GM21576 (cell line): ENCODE data around the gene TNPO3.
"Not testable (repeated sequence)": the region's sequence is repeated elsewhere in the genome, so short reads cannot be mapped to it uniquely, and the experiment has no call there.

Source experiments
- ATAC-seq: cut with Tn5 transposase; IDR thresholded peaks from one replicate; pipeline ENCODE4 v1.9.1; 2021; ENCODE audit warnings: mild to moderate bottlenecking, moderate library complexity; ENCODE audit not compliant: unreplicated experiment

Gene TNPO3

GRCh38 chr7:128924707-128925588 is 130.0 kb downstream of the TNPO3 start:
- ATAC-seq = no peak

DNA sequence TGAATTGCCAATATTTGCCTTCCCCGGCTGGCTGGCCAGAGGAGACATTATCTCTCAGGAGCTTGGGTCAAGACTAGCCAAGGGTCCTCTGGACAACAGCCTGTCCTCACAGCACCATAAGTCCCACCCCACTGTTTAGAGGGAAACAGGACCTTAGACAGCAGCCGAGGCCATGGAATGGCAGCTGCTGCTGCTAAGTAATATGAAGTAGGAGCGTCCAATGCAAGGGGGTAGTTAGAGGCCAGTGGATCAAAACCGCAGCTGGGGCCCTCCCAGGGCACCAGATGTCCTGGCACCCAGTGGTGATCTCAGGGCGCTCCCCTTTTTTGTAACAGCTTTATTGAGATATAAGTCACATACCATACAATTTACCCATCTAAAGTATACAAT is 131.5 kb downstream of the TNPO3 start:
- ATAC-seq = no peak

GRCh38 chr7:128922496-128923410 is 132.2 kb downstream of the TNPO3 start:
- ATAC-seq = no peak

- ATAC-seq = no peak
Measured at GRCh38 chr7:128921866-128922440, 133.0 kb downstream of the TNPO3 start.

DNA sequence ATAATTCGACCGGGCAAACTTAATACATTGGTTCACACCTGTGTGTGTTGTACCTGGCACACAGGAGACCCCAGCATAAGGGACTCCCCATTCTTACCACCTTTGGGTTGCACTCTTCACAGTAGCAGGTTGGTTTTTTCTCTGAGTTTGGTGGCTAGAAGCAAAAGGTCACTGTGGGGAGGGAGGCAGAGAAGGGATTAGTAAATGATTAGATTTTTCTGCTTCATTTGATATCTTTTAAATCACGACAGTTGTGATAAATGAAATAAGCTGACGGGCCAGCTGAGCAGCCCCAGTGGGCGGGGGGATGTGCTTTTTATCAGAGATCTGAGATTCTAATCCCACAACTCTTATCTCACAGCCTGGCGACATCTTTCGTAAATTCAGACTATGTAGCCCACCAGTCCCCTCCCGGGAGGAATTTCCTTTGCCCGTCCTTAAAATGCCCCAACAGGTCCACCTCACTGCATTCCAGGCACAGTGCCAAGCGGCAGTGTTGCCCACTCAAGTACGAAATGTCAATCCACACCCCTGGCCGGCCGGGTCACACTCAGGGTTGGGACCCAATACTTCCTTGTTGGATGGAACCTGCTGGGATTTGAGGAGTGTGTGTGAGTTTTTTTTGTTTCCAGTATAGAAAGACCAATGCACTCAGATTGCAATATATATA is 133.9 kb downstream of the TNPO3 start:
- no peak for ATAC-seq

- no peak for ATAC-seq
Measured at GRCh38 chr7:128919881-128920799, 134.8 kb downstream of the TNPO3 start.

GRCh38 chr7:128919241-128919640 is 135.7 kb downstream of the TNPO3 start:
- no peak for ATAC-seq

- no peak for ATAC-seq
Measured at GRCh38 chr7:128918016-128918665, 136.8 kb downstream of the TNPO3 start.

- no peak for ATAC-seq
Measured at GRCh38 chr7:128917122-128917521, 137.8 kb downstream of the TNPO3 start.

DNA sequence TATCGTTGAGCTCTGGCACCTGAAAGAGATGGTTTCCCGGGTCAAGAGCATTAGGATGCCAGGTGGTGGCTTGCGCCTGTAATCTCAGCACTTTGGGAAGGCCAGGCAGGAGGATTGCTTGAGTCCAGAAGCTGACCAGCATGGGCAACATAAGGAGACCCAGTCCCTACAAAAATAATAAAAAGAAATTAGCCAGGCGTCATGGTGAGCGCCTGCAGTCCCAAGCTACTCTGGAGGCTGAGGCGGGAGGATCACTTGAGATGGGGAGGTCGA is 138.3 kb downstream of the TNPO3 start:
- ATAC-seq = no peak

- ATAC-seq = no peak
Measured at GRCh38 chr7:128915841-128916642, 138.9 kb downstream of the TNPO3 start.

GRCh38 chr7:128915271-128915819 is 139.6 kb downstream of the TNPO3 start:
- ATAC-seq = no peak

- ATAC-seq = peak; percentile 42
Measured at GRCh38 chr7:128914566-128915151, 140.3 kb downstream of the TNPO3 start.

GRCh38 chr7:128913870-128914565 is 140.9 kb downstream of the TNPO3 start:
- no peak for ATAC-seq

DNA sequence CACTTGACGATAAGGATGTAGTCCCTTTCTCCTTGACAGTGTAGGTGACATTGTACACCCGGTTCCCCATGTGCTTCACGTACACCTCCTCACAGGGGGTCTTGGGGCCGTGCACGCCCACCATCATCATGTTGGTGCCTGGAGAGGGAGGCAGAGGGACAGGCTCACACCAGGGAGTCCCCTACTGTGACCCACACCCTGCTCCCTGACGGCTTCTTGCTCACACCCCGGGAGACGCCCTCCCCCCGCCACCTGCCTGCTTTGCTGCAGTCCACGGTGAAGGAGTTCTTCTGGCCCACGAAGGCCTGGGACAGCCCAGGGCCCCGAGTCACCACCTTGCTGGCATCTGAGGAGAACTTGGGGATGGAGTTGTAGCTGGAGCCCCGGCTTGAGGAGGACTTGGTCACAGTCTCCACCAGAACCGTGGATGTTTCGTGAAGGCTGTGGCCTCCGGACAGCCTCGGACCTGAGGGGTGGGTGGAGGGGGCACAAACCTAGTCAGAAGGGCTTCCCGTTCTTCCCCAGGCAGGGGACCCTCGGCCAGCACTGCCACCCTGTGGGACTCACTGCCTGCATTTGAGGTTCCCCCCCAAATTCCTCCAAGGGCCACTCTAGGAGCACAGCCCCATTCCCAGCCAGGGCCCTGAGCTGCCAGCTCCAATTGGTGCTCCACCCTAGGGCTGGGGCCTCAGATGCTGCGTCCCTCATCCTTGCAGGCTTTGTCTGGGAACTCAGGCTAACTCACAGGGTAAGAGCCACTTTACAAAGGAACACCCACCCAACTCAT is 142.0 kb downstream of the TNPO3 start:
- ATAC-seq = not testable (repeated sequence)

DNA sequence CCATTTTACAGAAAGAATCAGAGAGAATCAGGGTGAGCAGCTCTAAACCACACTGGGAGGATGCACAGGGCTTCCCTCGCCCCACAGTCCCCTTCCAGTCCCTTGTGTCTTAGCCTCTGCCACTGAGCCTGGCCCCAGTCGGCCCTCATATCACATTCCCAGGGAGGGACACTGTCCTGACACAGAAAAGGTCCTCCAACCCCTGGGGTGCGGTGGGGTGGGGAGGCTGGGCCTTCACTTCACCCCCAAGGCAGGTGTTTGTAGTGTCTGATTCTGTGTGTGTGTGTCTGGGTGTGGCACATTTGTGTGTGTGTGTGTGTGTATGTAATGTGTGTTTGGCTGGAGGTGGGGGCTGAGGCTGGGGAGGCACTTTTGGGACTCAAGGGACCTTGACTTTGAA is 142.6 kb downstream of the TNPO3 start:
- no peak for ATAC-seq
